ENCODE measurements around the gene POU5F1.
A peak's percentile ranks its signal among the peaks of the same experiment; 100 is the strongest.

POU5F1 gene

DNA sequence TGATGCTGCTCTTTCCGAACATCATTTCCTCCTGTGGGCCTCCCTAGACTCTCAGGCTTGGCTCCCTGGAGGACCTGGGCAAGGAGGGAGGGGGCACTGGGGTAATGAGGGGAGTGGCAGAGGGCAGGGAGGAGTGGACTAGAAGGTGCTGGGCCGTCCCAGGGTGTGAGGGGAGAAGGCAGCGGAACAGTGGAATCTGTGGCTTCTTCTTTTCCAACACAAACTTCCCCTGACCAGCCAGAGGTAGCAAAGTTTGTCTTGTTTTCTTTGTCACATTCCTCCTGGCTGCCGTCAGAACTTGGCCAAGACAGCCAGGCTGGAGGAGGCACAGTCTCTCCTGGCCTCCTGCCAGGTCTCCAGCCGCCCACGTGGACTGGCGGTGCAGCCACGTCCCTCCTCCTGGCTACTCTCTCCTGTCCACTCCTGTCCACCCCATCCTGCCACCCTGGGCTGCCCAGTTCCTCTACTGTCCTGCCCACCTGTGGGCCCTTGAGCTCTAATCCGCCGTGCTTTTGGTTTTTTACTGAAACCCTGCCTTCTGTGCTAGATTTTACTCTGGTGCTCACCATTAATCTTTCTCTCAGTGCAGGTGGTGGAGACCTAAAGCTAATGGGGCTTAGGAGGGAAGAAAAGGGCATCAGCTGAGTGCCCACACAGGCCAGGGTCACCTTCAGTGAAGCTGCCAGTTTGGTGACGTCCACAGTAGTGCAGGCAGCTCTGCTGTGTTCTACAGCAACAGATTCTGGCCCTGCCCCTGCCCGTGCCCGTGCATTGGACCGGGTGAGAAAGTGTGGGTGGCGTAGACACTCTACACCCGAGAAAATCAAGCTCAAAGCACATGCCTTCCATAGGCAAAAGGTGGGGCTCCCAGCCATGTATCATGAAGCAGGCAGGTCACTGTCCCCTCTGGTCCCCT is 47.4 kb downstream of the POU5F1 start:
- H3K9me3 ChIP-seq (ENCODE audit: control extremely low read depth in 1 of 5, control insufficient read depth in 4 of 5, insufficient read depth in 2 of 5, low read depth in 1 of 5, low read length in 4 of 5): no peaks in the 10 kb centered on the region
- no peak for DNase-seq
- no peak overlapping the region for H3K4me3 ChIP-seq (ENCODE audit: control insufficient read depth in 1 of 7, extremely low read depth in 1 of 7, insufficient read depth in 4 of 7, low read depth in 2 of 7, low read length in 6 of 7)
- POLR2A ChIA-PET: no interaction called here
- CTCF ChIA-PET: interaction anchor here (0.8 to 1.1 kb wide), 3 partner anchors 9 to 89 kb away, joined by 3 read pairs; no protein-coding TSS in a partner anchor
- H3K4me1 ChIP-seq (ENCODE audit: control extremely low read depth in 1 of 4, control insufficient read depth in 4 of 4, insufficient read depth in 4 of 4, low read length in 3 of 4): peaks cover 0 to 16% (median 11%) of the 10 kb centered on the region in 4 experiments
- H3K27me3 ChIP-seq (replicated peaks in 2 of 5; ENCODE audit: control insufficient read depth in 4 of 5, insufficient read depth in 5 of 5, low read length in 4 of 5): no peaks in the 10 kb centered on the region
- no peaks in the 10 kb centered on the region for H3K36me3 ChIP-seq (ENCODE audit: control insufficient read depth in 4 of 4, insufficient read depth in 4 of 4, low read length in 3 of 4)
- no peak overlapping the region for H3K27ac ChIP-seq (ENCODE audit: insufficient read depth in 1 of 2, low read depth in 1 of 2, low read length in 2 of 2, poor library complexity in 1 of 2, severe bottlenecking in 2 of 2)
- WGBS (ENCODE audit: insufficient coverage): 59% methylated on average over 13 of the region's 16 CpGs

GRCh38 chr6:31121131-31121790 is 49.2 kb downstream of the POU5F1 start:
- peaks cover 0 to 14% (median 11%) of the 10 kb centered on the region in 4 experiments for H3K4me1 ChIP-seq (ENCODE audit: control extremely low read depth in 1 of 4, control insufficient read depth in 4 of 4, insufficient read depth in 4 of 4, low read length in 3 of 4)
- CTCF ChIA-PET: interaction anchor here (0.7 to 1.4 kb wide), 4 partner anchors 9 to 246 kb away, joined by 3 to 4 read pairs (median 3); no protein-coding TSS in a partner anchor
- WGBS (ENCODE audit: insufficient coverage): 95% methylated on average over 11 of the region's 12 CpGs
- DNase-seq: no peak
- POLR2A ChIA-PET: no interaction called here
- no peaks in the 10 kb centered on the region for H3K36me3 ChIP-seq (ENCODE audit: control insufficient read depth in 4 of 4, insufficient read depth in 4 of 4, low read length in 3 of 4)
- no peaks in the 10 kb centered on the region for H3K9me3 ChIP-seq (ENCODE audit: control extremely low read depth in 1 of 5, control insufficient read depth in 4 of 5, insufficient read depth in 2 of 5, low read depth in 1 of 5, low read length in 4 of 5)
- H3K27ac ChIP-seq (ENCODE audit: insufficient read depth in 1 of 2, low read depth in 1 of 2, low read length in 2 of 2, poor library complexity in 1 of 2, severe bottlenecking in 2 of 2): no peak overlapping the region
- no peak overlapping the region for H3K4me3 ChIP-seq (ENCODE audit: control insufficient read depth in 1 of 7, extremely low read depth in 1 of 7, insufficient read depth in 4 of 7, low read depth in 2 of 7, low read length in 6 of 7)
- peaks cover 0 to 2% (median 0%) of the 10 kb centered on the region in 5 experiments for H3K27me3 ChIP-seq (replicated peaks in 2 of 5; ENCODE audit: control insufficient read depth in 4 of 5, insufficient read depth in 5 of 5, low read length in 4 of 5)

DNA sequence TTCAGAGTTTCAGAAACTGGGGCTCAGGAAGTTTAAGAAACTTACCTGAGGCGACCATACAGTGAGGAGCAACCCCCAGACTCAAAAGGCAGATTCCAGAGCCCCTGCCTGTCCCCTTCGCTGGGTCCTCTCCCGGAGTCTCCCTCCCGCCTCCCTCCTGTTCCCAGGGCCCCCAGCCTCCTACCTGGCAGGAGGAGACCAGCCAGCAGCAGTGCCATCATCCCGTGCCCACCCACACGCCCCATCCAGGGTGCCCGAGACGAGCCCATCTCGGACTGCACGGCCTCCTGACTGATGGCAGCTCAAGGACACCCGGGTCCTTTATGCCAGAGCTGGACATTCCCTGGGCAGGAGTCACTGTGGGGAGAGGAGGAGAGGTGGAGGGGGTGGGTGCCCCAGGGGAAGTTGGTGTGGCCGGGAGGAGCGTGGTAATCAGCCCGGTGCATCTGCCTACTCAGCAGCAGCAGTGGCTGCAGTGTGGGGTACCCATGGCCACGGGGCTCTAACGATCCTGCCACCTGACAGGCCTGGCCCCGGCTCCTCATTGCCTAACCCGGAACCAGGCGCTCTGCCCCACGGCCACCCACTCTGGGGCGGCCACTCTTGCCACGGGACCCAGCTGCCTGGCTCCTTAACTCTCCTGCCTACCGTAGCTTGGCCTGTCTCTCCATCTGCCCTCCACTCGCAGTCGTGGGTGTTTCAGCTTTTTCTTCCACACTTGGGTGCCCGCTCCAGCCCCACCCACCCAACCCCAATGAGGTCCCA is 50.1 kb downstream of the POU5F1 start, which contains the start of gene CDSN:
Gene CDSN (minus strand): TSS at position 296 of the 765 bp plus-strand sequence. CDS start 27 bp downstream, at position 269.
- Histone ChIP-seq H3K27ac (ENCODE audit: insufficient read depth in 1 of 2, low read depth in 1 of 2, low read length in 2 of 2, poor library complexity in 1 of 2, severe bottlenecking in 2 of 2) (no peak within 1 kb of the TSS), H3K27me3 (replicated peaks in 2 of 5; ENCODE audit: control insufficient read depth in 4 of 5, insufficient read depth in 5 of 5, low read length in 4 of 5) (peaks cover 0 to 2% (median 0%) of the 10 kb centered on the region in 5 experiments), H3K4me3 (ENCODE audit: control insufficient read depth in 1 of 7, extremely low read depth in 1 of 7, insufficient read depth in 4 of 7, low read depth in 2 of 7, low read length in 6 of 7) (no peak within 1 kb of the TSS), H3K4me1 (ENCODE audit: control extremely low read depth in 1 of 4, control insufficient read depth in 4 of 4, insufficient read depth in 4 of 4, low read length in 3 of 4) (peaks cover 0 to 10% (median 5%) of the 10 kb centered on the region in 4 experiments), H3K36me3 (ENCODE audit: control insufficient read depth in 4 of 4, insufficient read depth in 4 of 4, low read length in 3 of 4) (no peaks in the 10 kb centered on the region), H3K9me3 (ENCODE audit: control extremely low read depth in 1 of 5, control insufficient read depth in 4 of 5, insufficient read depth in 2 of 5, low read depth in 1 of 5, low read length in 4 of 5) (no peaks in the 10 kb centered on the region)
- POLR2A ChIA-PET: no interaction called here
- CTCF ChIA-PET: interaction anchor here (1.4 kb wide), 1 partner anchor 10 kb away, joined by 3 read pairs; no protein-coding TSS in a partner anchor
- WGBS (ENCODE audit: insufficient coverage): 71% methylated on average over 21 of the region's 26 CpGs
- DNase-seq: peak in 2 of 3 donors; percentile 44 to 66

DNA sequence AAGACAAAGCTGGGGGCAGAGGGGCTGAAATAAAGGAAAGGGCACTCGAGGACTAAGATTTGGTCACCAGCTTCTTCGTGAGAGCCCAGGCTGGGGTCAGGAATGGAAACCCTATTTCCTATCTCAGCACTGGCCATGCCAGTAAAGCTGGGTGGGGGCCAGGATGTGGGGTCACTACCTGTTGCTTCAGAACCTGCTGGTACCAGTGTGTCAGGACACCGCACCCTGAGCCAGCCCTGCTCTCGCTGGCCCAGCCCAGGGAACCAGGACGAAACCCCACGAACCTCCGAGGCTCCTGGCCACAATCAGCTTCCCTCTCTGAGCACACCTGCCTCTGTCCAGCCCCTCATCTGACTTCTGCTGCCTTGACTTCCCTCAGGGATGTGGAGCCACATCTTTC is 52.3 kb downstream of the POU5F1 start:
- Histone ChIP-seq H3K27ac (ENCODE audit: insufficient read depth in 1 of 2, low read depth in 1 of 2, low read length in 2 of 2, poor library complexity in 1 of 2, severe bottlenecking in 2 of 2) (no peak overlapping the region), H3K4me1 (ENCODE audit: control extremely low read depth in 1 of 4, control insufficient read depth in 4 of 4, insufficient read depth in 4 of 4, low read length in 3 of 4) (peaks cover 0 to 10% (median 7%) of the 10 kb centered on the region in 4 experiments), H3K4me3 (ENCODE audit: control insufficient read depth in 1 of 7, extremely low read depth in 1 of 7, insufficient read depth in 4 of 7, low read depth in 2 of 7, low read length in 6 of 7) (no peak overlapping the region), H3K36me3 (ENCODE audit: control insufficient read depth in 4 of 4, insufficient read depth in 4 of 4, low read length in 3 of 4) (no peaks in the 10 kb centered on the region), H3K9me3 (ENCODE audit: control extremely low read depth in 1 of 5, control insufficient read depth in 4 of 5, insufficient read depth in 2 of 5, low read depth in 1 of 5, low read length in 4 of 5) (no peaks in the 10 kb centered on the region), H3K27me3 (replicated peaks in 2 of 5; ENCODE audit: control insufficient read depth in 4 of 5, insufficient read depth in 5 of 5, low read length in 4 of 5) (peaks cover 0 to 2% (median 0%) of the 10 kb centered on the region in 5 experiments)
- POLR2A ChIA-PET: no interaction called here
- DNase-seq: no peak
- CTCF ChIA-PET: interaction anchor here (1.1 to 1.3 kb wide), 4 partner anchors 9 to 62 kb away, joined by 3 read pairs; no protein-coding TSS in a partner anchor
- 94% methylated on average over 7 of the region's 7 CpGs for WGBS (ENCODE audit: insufficient coverage)

DNA sequence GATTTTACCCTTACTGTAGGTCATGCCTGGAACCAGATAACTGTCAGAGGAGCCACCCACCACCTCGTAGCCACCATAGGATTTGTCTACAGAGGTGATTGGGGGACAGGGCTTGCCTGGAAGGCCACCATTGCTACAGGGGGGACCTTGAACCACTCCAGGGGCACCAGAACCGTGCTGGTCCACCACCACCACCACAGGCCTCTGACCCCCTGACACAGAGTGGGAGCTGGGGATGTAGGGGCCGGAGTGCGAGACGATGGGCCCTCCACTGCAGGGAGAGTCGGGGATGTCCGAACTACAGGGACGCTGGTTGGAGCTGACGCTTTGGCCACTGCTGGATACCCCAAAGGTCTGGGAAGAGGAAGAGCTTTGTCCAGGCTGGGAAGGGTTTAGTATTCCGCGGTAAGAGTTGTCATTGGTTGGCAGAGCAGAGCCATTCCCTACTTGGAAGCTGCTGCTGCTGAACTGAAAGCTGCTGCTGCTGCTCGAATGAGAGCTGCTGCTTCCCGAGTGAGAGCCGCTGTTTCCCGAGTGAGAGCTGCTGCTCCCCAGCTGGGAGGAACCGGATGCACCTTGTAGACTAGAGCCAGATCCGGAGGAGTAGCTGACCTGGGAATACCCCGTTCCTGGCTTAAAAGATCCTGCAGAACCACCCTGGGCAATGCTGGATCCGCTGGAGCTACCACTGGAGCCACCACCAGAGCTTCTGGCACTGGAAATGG is 53.7 kb downstream of the POU5F1 start:
- ChIA-PET POLR2A (no interaction called here), CTCF (interaction anchor here (0.9 to 8.0 kb wide), 13 partner anchors 9 to 298 kb away, joined by 3 to 66 read pairs (median 5); no protein-coding TSS in a partner anchor)
- no peak for DNase-seq
- Histone ChIP-seq H3K27ac (ENCODE audit: insufficient read depth in 1 of 2, low read depth in 1 of 2, low read length in 2 of 2, poor library complexity in 1 of 2, severe bottlenecking in 2 of 2) (no peak overlapping the region), H3K9me3 (ENCODE audit: control extremely low read depth in 1 of 5, control insufficient read depth in 4 of 5, insufficient read depth in 2 of 5, low read depth in 1 of 5, low read length in 4 of 5) (no peaks in the 10 kb centered on the region), H3K4me3 (ENCODE audit: control insufficient read depth in 1 of 7, extremely low read depth in 1 of 7, insufficient read depth in 4 of 7, low read depth in 2 of 7, low read length in 6 of 7) (no peak overlapping the region), H3K4me1 (ENCODE audit: control extremely low read depth in 1 of 4, control insufficient read depth in 4 of 4, insufficient read depth in 4 of 4, low read length in 3 of 4) (peaks cover 0 to 10% (median 7%) of the 10 kb centered on the region in 4 experiments), H3K27me3 (replicated peaks in 2 of 5; ENCODE audit: control insufficient read depth in 4 of 5, insufficient read depth in 5 of 5, low read length in 4 of 5) (peaks cover 0 to 2% (median 0%) of the 10 kb centered on the region in 5 experiments), H3K36me3 (ENCODE audit: control insufficient read depth in 4 of 4, insufficient read depth in 4 of 4, low read length in 3 of 4) (no peaks in the 10 kb centered on the region)
- 92% methylated on average over 19 of the region's 19 CpGs for WGBS (ENCODE audit: insufficient coverage)

GRCh38 chr6:31115941-31116560 is 54.4 kb downstream of the POU5F1 start:
- POLR2A ChIA-PET: interaction anchor here (0.6 kb wide), 1 partner anchor 442 kb away, joined by 3 read pairs; no protein-coding TSS in a partner anchor
- WGBS (ENCODE audit: insufficient coverage): 96% methylated on average over 11 of the region's 12 CpGs
- no peaks in the 10 kb centered on the region for H3K36me3 ChIP-seq (ENCODE audit: control insufficient read depth in 4 of 4, insufficient read depth in 4 of 4, low read length in 3 of 4)

More at GRCh38 chr6:31115941-31116560, 54.4 kb downstream of the POU5F1 start:
- DNase-seq: no peak
- CTCF ChIA-PET: interaction anchor here (1.0 to 8.0 kb wide), 17 partner anchors 10 to 303 kb away, joined by 3 to 66 read pairs (median 5); no protein-coding TSS in a partner anchor
- Histone ChIP-seq H3K9me3 (ENCODE audit: control extremely low read depth in 1 of 5, control insufficient read depth in 4 of 5, insufficient read depth in 2 of 5, low read depth in 1 of 5, low read length in 4 of 5) (no peaks in the 10 kb centered on the region), H3K27me3 (replicated peaks in 2 of 5; ENCODE audit: control insufficient read depth in 4 of 5, insufficient read depth in 5 of 5, low read length in 4 of 5) (peaks cover 0 to 2% (median 0%) of the 10 kb centered on the region in 5 experiments), H3K27ac (ENCODE audit: insufficient read depth in 1 of 2, low read depth in 1 of 2, low read length in 2 of 2, poor library complexity in 1 of 2, severe bottlenecking in 2 of 2) (no peak overlapping the region), H3K4me1 (ENCODE audit: control extremely low read depth in 1 of 4, control insufficient read depth in 4 of 4, insufficient read depth in 4 of 4, low read length in 3 of 4) (peaks cover 0 to 10% (median 7%) of the 10 kb centered on the region in 4 experiments), H3K4me3 (ENCODE audit: control insufficient read depth in 1 of 7, extremely low read depth in 1 of 7, insufficient read depth in 4 of 7, low read depth in 2 of 7, low read length in 6 of 7) (no peak overlapping the region)
